SH-SY5Y (cell line): ENCODE results near the gene CBFA2T3.

ENCODE experiments used
- GATA2 ChIP-seq: IDR thresholded peaks from 2 replicates; pipeline ENCODE4 v1.6.1; 2011; ENCODE audit warnings: mild to moderate bottlenecking, low read depth, low read length
- GATA3 ChIP-seq: IDR thresholded peaks from 2 replicates; pipeline ENCODE4 v1.6.1; 2011; ENCODE audit warnings: low read depth, mild to moderate bottlenecking, low read length, moderate library complexity

CBFA2T3 gene

DNA sequence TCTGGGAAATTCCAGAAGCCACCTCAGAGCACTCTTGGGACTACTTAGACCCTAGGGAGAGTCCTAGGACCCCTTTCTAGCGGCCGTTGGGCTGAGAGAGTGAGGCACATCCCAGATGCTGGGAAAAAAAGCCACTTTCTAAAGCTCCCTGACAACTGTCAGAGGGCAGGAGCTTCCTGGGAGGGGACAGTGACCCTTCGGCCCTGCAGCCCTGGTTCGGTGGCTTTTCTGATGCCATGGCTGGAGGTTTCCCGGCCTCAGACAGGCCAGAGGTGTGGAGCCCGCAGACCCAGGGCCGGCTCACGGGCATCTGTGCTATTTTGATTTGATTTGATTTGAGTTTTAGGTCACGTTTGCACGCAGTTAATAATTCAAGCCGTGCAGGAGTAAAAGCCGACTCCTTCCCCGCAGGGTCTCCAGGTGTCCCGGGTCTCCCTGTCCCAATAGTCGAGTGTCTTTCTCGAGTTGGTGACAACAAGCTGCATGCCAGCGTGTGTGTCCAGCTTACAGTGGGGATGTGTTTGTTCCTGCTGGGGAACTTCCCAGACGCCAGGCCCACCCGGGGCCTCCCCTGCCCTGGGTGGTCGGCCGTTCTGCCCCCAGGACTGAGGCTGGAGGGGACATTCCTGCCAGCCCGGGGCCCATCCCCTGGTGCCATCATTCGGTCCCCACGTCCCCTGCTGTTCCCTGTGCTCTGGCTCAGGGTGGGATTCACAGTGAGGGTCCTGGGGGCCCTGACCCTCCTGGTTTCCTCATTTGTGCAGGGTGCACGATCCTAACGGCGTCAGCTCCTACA is 1.0 kb upstream of the CBFA2T3 start:
- TF ChIP-seq GATA3 (no peak), GATA2 (no peak)

DNA sequence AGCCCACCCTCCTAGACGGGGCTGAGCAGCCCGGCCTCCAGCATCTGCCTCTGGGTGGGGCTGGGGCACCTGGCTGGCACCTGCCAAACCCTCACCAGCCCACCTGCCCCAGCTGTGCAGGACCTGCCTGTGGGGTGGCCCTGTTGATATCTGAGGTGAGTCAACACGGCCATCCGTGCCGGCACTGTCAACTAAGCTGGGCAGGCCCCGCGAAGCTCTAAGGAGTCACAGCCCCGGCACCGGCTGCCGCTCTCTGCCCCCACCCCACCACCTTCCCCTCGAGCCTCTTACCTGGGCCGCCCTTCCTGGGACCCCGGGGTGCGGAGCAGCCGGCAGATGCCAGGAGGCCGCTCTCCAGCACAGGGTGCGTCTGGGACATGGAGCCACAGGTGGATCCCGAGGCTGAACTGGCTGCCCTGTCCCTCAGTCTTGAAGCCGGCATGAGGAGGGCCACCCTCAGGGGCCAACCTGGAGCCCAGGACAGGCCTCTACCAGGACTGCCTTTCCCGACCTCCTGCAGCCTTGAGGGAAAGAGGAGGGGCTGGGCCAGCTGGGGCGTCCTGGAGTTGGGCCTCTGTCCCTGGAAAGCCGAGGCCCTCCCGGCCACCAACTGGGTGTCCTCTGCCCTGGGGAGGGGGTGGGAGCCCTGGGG is 515 bp downstream of the CBFA2T3 start:
- no peak for TF ChIP-seq GATA3
- no peak for TF ChIP-seq GATA2

GRCh38 chr16:88975511-88976061 is 1.4 kb downstream of the CBFA2T3 start:
- no peak for TF ChIP-seq GATA2
- TF ChIP-seq GATA3 = no peak

GRCh38 chr16:88974916-88975215 is 2.1 kb downstream of the CBFA2T3 start:
- TF ChIP-seq GATA2 (no peak), GATA3 (no peak)

DNA sequence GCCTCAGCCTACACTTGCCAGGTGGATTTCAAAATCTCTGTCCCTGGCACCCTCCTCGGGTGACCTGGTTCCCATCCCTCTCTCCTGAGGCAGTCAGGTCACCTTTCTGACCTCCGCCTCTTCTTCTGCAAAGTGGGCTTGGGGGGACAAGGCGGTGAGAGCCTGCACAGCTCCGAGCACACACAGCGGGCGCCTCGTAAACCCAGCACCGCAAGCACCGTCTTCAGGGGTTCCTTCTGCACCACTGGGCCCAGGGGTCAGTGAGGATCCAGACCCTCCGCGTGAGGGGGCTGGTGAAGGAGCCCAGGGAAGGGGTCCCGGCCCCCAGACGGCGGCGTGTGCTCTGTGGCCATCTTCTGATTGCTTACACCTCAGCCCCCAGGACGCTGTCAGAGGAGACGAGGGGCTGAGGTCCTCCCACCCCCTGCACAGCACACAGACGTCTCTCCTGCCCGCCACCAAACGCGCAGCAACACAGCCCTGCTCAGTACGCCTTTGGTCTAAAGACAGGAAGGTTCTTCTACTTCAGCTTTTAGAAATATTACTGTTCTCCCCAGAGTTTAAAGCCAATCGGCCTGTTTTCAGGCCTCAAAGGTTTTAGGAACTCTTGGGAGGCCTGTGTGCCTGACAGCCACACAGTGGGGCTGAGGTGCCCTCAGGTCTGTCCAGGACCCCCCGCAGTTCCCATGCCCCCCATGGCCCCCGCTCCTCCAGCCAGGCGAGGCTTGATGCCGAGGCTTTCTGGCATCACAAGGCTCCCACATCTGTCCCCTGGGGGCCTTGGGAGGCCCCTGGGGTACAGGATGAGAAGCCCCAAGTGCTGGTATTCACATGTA is 2.7 kb downstream of the CBFA2T3 start:
- TF ChIP-seq GATA2 (no peak), GATA3 (no peak)

DNA sequence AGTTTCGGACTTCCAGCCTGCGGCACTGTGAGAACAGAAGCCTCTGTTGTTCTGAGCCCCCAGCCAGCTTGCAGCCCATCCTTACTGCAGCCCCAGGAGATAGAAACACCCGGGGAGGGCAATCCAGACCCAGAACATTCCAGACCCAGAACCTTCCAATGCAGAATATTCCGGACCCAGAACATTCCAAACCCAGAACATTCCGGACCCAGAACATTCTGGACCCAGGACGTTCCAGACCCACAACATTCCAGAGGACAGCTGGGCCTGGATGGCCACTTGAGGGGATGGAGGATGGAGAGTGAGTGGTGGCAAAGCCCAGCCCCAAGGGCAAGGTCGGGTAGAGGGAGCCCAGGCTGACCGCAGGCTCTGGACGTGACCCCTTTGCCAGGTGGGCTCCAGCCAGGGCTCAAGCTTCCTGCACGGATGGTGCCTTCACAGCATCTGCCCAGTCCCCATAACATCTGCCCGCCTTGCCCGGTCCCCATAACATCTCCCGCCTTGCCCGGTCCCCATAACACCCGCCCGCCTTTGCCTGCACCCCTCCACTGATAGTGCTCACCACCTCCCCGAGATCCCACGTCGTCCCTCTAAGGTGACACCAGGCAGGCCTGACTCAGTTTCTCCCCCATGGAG is 3.5 kb downstream of the CBFA2T3 start:
- no peak for TF ChIP-seq GATA2
- no peak for TF ChIP-seq GATA3

GRCh38 chr16:88973007-88973410 is 4.0 kb downstream of the CBFA2T3 start:
- no peak for TF ChIP-seq GATA3
- no peak for TF ChIP-seq GATA2

- TF ChIP-seq GATA3 = no peak
These were observed 4.7 kb downstream of the CBFA2T3 start for GRCh38 chr16:88972349-88972748.

DNA sequence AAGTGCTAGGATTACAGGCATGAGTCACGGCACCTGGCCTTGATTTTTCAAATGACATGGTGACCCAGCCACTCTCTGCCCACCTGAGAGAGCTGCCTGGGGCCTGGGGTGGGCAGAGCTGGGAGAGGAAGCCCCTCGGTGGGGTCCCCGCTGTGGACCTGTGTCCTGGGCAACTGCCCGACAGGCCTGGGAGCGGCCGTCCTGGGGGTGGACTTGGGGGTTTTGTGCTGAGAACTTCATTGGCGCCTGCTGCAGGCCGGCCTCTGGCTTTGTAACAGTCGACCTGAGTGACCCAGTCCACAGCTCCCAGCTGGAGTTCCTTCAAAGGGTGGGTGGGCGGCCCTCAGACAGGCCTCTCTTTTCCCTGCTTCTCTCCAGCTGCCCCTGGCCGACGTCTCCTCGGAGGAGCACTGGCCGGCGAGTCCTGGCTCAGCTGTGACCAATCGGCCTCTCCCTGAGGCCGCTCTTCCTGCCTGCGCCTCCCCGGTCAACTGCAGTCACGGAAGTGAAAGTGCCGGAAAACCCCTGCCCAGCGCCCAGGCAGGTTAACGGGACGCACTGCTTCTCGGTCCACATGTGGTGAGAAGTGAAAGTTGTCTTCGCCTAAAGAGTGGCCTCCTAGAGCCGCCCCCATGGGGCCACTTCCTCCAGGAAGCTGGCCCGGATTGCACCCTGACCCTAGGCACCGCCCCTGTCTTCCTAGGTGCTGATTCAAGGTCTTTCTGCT is 5.5 kb downstream of the CBFA2T3 start:
- TF ChIP-seq GATA3 = no peak
- TF ChIP-seq GATA2 = no peak

- no peak for TF ChIP-seq GATA2
- no peak for TF ChIP-seq GATA3
These were observed 6.4 kb downstream of the CBFA2T3 start for GRCh38 chr16:88970539-88971065.

DNA sequence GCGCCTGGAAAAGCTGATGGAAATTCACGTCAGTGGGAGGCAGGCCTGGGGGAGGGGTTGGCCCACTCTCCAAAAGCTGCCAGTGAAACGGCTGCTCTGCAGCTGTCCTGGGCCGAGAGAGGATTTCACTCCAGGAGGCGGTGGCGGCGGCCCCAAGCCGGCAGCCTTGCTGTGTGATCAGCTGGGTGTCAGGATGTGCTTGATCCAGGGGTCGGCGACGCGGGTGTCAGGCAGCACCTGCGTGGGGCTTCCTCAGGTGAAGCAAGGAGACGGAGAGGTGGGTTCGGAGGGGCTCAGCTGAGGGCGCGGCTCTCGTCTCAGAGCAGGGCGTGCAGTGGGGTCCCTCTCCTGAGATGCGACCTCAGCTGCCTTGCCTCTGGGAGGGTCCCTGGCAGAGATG is 7.0 kb downstream of the CBFA2T3 start:
- TF ChIP-seq GATA2 (no peak), GATA3 (no peak)

- TF ChIP-seq GATA2 = no peak
These were observed 7.6 kb downstream of the CBFA2T3 start for GRCh38 chr16:88969361-88969831.
